Type B pancreatic cell (in vitro differentiated cells): ENCODE results near the gene KCNC1. TPM values are rescaled to one million over a fixed set of nuclear protein-coding genes. Genes with fewer than 3 reads are reported as not detected.

Source experiments
- DNase-seq: peaks from one replicate; pipeline ENCODE4 v3.0.0; 2021; ENCODE audit warnings: mixed read lengths; ENCODE audit not compliant: unreplicated experiment; ENCODE audit errors: extremely low spot score
- H3K27ac Mint-ChIP-seq: 2 replicates; pipeline ENCODE4 v1.8.0; 2021; ENCODE audit warnings: mild to moderate bottlenecking, mixed read lengths
- H3K27me3 Mint-ChIP-seq: 2 replicates; pipeline ENCODE4 v1.8.0; 2021; ENCODE audit warnings: mixed read lengths
- H3K36me3 Mint-ChIP-seq: 2 replicates; pipeline ENCODE4 v1.8.0; 2021; ENCODE audit warnings: mixed read lengths
- H3K4me1 Mint-ChIP-seq: one replicate; pipeline ENCODE4 v1.8.0; 2021; ENCODE audit warnings: mixed read lengths; ENCODE audit not compliant: unreplicated experiment
- H3K4me3 Mint-ChIP-seq: 2 replicates; pipeline ENCODE4 v1.8.0; 2021; ENCODE audit warnings: mild to moderate bottlenecking, mixed read lengths
- H3K9me3 Mint-ChIP-seq: 2 replicates; pipeline ENCODE4 v1.8.0; 2021; ENCODE audit warnings: mixed read lengths
- CTCF ChIP-seq: fragments of 200-600 bp; sonication (generic); conservative IDR thresholded peaks from 2 replicates; pipeline ENCODE4 v1.5.0; 2021; ENCODE audit warnings: antibody characterized with exemption, mild to moderate bottlenecking
- long read RNA-seq: library from polyadenylated mRNA; unstranded; transcript quantifications from one replicate; pipeline ENCODE4 v2.0.0, GENCODE V29; 2020
- total RNA-seq: library from RNA; stranded (reverse); gene quantifications from 2 replicates; pipeline ENCODE4 v1.2.1, GENCODE V29; 2021; ENCODE audit warnings: low replicate concordance

Gene KCNC1
- total RNA-seq: 1.8 and 2.8 TPM in 2 replicates
- long read RNA-seq, partial matches to known transcripts: 0 of 1 reads
- long read RNA-seq, other reads (novel, unspliced or antisense): 1 of 1 reads

GRCh38 chr11:17734418-17734911 lies at the start of gene KCNC1:
Gene KCNC1, plus strand, starts transcription at chr11:17734781. Its CDS starts 1,222 bp downstream, at chr11:17736003.
- H3K27me3 Mint-ChIP-seq: peaks cover 50% of the 10 kb centered on the region
- no peak for TF ChIP-seq CTCF

GRCh38 chr11:17686231-17686980 lies 48.2 kb upstream of the KCNC1 start:
- peak; percentile 73 for DNase-seq
- H3K4me3 Mint-ChIP-seq: no peak overlapping the region
- no peak for TF ChIP-seq CTCF
- no peaks in the 10 kb centered on the region for H3K9me3 Mint-ChIP-seq
- no peaks in the 10 kb centered on the region for H3K36me3 Mint-ChIP-seq
- H3K4me1 Mint-ChIP-seq: peaks cover 13% of the 10 kb centered on the region
- no peak overlapping the region for H3K27ac Mint-ChIP-seq
- peaks cover 34% of the 10 kb centered on the region for H3K27me3 Mint-ChIP-seq

More at GRCh38 chr11:17734418-17734911, at the start of gene KCNC1:
- Mint-ChIP-seq H3K27ac (no peak within 1 kb of the TSS), H3K4me3 (peak within 1 kb of the TSS; percentile 79), H3K36me3 (no peaks in the 10 kb centered on the region), H3K4me1 (peaks cover 5% of the 10 kb centered on the region), H3K9me3 (no peaks in the 10 kb centered on the region)
- no peak for DNase-seq

GRCh38 chr11:17687946-17688670 lies 46.5 kb upstream of the KCNC1 start:
- Mint-ChIP-seq H3K9me3 (no peaks in the 10 kb centered on the region), H3K27ac (no peak overlapping the region), H3K36me3 (no peaks in the 10 kb centered on the region), H3K27me3 (peaks cover 47% of the 10 kb centered on the region), H3K4me3 (no peak overlapping the region), H3K4me1 (peaks cover 13% of the 10 kb centered on the region)
- no peak for TF ChIP-seq CTCF
- peak; percentile 39 for DNase-seq

GRCh38 chr11:17691550-17691949 lies 43.0 kb upstream of the KCNC1 start:
- TF ChIP-seq CTCF: no peak
- no peak for DNase-seq
- no peaks in the 10 kb centered on the region for H3K9me3 Mint-ChIP-seq
- peaks cover 59% of the 10 kb centered on the region for H3K27me3 Mint-ChIP-seq
- no peak overlapping the region for H3K4me3 Mint-ChIP-seq
- no peak overlapping the region for H3K27ac Mint-ChIP-seq
- H3K4me1 Mint-ChIP-seq: peaks cover 9% of the 10 kb centered on the region
- H3K36me3 Mint-ChIP-seq: peaks cover 4% of the 10 kb centered on the region

GRCh38 chr11:17691976-17692375 lies 42.6 kb upstream of the KCNC1 start:
- Mint-ChIP-seq H3K4me1 (peaks cover 6% of the 10 kb centered on the region), H3K27ac (no peak overlapping the region), H3K27me3 (peaks cover 59% of the 10 kb centered on the region), H3K4me3 (no peak overlapping the region), H3K9me3 (no peaks in the 10 kb centered on the region), H3K36me3 (peaks cover 4% of the 10 kb centered on the region)
- DNase-seq: no peak
- TF ChIP-seq CTCF: no peak
